T1000 (cell line): ENCODE data around the gene ADGRG3.

Experiments used
- DNase-seq: peaks from one replicate; lab custom pipeline; 2025; ENCODE audit warnings: mixed read lengths; lab: John Stamatoyannopoulos, UW

Gene ADGRG3

DNA sequence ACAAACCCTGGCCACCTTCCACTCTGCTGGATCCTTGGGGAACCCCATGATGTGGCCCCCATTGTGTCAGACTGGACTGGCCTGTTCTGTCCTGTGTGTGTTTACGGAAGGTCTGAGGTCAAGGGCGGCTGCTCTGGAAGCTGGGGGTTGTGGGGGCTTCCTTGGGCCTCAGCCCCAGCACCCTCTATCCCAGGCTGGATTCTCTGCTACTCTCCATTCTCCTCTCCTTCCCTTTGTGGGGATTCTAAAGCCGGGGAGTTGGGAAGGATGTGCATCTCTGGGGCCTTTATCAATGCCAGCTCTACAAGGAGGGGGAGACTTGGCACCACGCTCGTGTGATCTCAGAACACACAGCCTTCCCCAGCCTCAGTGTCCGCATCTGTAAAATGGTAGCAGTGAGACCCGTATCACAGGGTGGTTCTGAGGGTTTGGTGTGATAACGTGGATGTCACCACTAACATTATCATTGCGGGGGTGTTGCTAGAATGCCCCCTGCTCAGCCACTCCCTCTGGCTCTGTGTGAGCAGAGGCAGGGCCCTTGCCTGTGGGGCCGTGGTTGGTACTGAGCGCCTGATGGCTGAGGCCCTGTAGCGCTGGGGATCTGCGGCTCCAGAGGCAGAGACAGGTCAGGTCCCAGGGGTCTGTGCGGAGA lies 21.6 kb upstream of the ADGRG3 start:
- DNase-seq, result no peak

GRCh38 chr16:57647136-57647875 lies 20.8 kb upstream of the ADGRG3 start:
- DNase-seq, result no peak

DNA sequence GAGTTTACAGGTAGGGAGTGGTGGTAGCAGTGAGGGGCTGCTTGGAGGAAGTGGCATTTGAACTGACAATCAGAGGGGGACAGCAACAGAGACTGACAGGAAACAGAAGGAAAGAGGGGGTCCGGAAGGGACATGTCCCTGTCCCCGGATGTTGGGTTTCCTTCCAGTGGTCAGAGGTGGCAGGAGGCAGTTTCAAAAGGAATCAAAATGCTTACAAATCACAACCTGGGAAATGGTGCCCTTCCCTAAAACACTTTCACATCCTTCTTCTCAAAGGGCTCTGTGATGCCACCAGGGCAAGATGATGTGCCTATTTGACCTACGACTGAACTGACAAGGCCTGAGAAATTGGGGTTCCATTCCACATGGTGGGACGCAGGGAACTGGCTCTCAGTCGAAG lies 20.0 kb upstream of the ADGRG3 start:
- no peak for DNase-seq

GRCh38 chr16:57648581-57649442 lies 19.3 kb upstream of the ADGRG3 start:
- peak; percentile 63 for DNase-seq

- no peak for DNase-seq
These were observed 18.7 kb upstream of the ADGRG3 start for GRCh38 chr16:57649443-57649751.

DNA sequence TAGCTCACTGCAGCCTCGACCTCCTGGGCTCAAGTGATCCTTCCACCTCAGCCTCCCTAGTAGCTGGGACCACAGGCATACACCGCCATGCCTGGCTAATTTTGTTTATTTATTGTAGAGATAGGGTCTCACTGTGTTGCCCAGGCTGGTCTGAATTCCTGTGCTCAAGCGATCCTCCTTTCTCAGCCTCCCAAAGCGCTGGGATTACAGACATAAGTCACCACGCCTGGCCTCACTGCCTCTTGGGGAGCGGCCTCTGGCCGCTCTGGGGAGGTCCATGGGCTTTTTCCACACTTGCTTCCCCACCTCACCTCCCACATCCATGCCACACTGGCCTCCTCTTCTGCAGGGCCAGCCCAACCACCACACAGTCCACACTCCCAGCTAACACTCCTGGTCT lies 18.3 kb upstream of the ADGRG3 start:
- DNase-seq, result no peak

GRCh38 chr16:57651344-57652333 lies 16.5 kb upstream of the ADGRG3 start:
- DNase-seq, result no peak

DNA sequence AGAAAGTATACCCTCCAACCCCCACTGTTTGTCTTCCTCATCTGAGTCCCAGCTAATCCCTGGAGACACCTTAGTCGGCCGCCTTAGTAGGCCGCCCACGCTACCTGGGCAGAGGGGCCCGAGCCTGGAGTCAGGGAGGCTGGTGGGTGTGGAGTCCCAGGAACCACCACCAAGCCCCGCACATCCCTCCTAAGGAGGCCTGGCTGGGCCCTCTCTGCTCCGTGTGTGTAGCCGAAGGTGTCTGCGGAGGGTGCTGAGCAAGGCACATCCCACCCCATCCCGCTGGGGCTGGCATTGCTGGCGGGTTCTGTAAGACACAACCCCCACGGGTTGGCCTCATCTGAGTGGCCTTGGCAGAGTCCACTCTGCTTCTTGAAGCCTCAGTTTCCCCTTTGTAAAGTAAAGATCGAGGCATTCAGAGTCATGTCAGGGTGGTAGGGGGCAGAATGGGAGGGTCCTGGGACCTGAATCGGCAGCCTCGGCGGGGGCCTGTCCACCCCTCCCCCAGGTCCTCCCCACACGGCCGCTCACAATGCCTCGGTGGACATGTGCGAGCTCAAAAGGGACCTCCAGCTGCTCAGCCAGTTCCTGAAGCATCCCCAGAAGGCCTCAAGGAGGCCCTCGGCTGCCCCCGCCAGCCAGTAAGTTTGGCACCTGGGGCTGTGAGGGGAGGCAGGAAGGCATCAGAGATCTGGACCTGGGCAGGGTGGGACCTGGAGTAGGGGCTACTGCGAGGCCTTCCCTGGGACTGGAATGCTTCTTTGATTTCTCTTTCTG lies 15.2 kb upstream of the ADGRG3 start:
- DNase-seq, result no peak

DNA sequence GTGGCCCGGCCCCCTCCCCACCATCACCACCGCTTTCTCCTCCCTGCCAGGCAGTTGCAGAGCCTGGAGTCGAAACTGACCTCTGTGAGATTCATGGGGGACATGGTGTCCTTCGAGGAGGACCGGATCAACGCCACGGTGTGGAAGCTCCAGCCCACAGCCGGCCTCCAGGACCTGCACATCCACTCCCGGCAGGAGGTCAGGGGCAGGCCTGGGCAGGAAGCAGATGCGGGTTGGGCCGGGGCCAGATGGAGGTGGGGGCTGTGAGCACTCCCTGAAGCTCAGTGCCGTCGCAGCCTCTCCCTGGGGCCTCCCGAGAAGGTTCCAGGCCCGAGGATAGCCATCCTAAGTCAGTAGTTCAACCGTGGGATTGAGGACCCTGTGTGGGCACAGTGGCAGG lies 14.2 kb upstream of the ADGRG3 start:
- DNase-seq, result no peak

- DNase-seq, result no peak
These were observed 11.7 kb upstream of the ADGRG3 start for GRCh38 chr16:57656342-57656955.

DNA sequence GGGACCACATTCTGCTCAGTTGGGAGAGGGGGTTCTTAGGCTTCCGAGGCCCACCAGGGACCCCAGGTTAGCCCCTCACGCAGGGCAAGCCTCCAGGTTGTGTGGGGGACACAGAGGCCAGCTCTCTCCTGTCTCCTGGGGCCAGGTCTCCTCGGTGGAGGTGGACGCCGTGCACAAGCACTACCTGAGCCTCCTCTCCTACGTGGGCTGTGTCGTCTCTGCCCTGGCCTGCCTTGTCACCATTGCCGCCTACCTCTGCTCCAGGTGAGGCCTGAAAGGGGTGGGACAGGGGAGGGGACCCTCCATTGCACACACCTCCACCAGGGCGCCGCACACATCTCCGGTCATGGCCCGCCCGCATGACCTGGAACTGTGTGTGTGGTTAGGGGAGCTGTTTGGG lies 10.9 kb upstream of the ADGRG3 start:
- DNase-seq, result no peak

- DNase-seq, result no peak
These were observed 9.8 kb upstream of the ADGRG3 start for GRCh38 chr16:57658130-57658877.

- DNase-seq, result no peak
These were observed 9.0 kb upstream of the ADGRG3 start for GRCh38 chr16:57658878-57659674.

GRCh38 chr16:57660715-57661463 lies 7.2 kb upstream of the ADGRG3 start:
- DNase-seq, result no peak

DNA sequence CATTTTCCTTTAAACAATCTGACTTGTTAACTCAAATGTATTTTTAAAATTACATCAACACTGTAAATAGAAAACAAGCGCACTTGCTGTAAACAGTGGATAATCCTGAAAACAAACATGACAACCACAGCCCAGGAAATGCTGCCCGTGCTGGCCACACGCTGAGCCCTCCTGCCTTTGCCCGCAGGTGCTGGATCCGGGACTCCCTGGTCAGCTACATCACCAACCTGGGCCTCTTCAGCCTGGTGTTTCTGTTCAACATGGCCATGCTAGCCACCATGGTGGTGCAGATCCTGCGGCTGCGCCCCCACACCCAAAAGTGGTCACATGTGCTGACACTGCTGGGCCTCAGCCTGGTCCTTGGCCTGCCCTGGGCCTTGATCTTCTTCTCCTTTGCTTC lies 6.6 kb upstream of the ADGRG3 start:
- no peak for DNase-seq

DNA sequence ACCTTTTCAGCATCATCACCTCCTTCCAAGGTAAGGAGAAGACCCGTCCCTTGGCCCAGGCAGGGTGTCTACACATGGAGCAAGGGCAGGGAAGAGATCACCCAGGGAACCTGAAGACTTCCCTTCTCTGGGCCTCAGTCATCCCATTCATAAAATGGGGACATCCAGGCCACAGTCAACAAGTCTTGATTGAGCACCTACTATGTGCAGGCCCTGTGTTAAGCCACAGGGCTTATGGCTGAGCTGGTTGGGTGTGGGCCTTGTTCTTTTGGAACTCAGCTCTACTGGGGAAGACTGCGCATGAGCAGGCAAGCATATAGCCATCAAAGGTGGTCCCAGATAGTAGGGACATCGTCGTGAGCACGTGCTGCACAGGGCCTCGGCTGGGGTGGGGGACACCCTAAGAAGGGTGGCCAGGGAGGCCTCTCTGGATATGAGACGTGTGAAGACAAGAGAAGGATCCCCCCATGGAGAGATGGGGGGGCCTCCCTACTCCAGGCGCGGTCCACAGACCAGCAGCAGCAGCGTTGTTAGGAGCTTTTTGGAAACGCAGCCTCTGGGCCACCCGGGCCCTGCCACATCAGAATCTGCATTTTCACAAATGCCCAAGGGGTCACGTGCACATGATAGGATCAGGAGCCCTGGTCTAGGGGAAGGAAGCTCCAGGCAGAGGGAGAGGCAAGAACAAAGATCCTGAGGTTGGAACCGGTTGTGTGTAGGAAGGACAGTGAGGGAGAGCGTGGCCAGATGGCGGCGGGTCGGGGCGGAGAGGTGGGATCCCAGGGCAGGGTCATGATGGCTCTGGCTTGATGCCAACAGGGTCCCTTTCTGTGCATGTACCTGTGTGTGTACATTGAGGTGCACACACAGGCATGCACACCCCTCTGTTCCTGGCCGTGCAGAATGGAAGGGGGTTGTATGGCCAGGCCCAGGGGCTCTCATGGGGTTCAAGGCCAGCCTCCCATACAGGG lies 5.9 kb upstream of the ADGRG3 start:
- no peak for DNase-seq

- no peak for DNase-seq
These were observed 4.7 kb upstream of the ADGRG3 start for GRCh38 chr16:57663436-57663835.
